HG03097 (cell line): Measurements from ENCODE around the gene ARSA.
"Not testable (repeated sequence)": the region's sequence is repeated elsewhere in the genome, so short reads cannot be mapped to it uniquely, and the experiment has no call there.

Experiments
- ATAC-seq: cut with Tn5 transposase; IDR thresholded peaks from one replicate; pipeline ENCODE4 v1.9.1; 2021; ENCODE audit not compliant: unreplicated experiment, low FRiP score

Gene ARSA

DNA sequence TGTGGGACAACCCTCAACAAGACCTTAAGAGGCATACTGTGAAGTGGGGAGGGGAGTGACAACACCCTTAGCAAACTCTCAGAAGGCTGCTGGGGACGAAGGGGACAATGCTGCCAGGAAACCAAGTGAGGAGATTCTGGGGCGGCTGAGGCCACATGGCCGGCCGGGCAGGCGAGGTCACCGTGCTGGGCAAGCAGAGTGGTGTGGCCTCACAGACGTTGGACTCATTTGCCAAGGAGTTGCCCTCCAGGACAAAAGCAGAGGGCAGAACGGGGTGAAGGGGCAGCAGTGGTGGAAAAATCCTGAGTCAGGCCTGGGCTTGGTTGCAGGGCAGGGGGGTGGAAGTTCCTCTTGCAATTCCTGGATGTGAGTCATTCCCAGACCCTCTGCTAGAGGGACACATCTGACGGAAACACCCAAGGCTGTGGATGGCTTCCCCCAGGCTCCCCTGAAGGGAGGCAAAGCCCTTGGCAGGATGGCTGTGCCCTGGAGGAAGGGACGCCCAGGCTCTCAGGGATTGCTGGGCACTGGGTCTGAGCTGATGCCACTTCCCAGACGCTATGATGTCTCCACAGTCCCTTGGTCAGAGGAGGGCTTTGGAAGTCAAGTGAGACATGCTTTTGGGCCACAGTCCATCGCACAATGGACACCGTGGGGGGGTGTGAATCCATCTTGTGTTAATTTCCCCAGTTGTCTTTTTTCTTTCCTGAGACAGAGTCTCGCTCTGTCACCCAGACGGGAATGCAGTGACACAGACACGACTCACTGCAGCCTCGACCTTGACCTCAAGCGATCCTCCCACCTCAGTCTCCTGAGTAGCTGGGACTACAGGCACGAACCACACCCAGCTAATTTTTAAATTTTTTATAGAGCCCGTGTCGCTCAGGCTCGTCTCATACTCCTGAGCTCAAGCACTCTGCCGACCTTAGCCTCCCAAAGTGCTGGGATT lies 28.4 kb upstream of the ARSA start:
- no peak for ATAC-seq

DNA sequence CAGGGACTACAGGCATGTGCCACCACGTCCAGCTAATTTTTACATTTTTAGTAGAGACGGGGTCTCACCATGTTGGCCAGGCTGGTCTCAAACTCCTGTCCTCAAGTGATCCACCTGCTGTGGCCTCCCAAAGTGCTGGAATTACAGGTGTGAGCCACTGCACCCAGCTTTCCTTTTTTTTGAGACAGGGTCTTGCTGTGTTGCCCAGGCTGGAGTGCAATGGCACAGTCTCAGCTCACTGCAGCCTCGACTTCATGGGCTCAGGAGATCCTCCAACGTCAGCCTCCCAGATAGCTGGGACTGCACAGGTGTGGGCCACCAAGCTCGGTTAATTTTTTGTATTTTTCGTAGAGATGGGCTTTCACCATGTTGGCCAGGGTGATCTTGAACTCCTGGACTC lies 26.7 kb upstream of the ARSA start:
- not testable (repeated sequence) for ATAC-seq

DNA sequence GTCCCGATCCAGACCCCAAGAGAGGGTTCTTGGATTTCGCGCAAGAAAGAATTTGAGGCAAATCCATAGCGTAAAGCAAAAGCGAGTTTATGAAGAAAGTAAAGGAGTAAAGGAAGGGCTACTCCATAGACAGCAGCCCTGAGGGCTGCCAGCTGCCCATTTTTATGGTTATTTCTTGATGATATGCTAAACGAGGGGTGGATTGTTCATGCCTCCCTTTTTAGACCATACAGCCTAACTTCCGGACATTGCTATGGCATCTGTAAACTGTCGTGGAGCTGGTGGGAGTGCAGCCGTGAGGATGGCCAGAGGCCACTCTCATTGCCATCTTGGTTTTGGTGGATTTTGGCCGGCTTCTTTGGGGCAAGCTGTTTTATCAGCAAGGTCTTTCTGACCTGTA lies 25.3 kb upstream of the ARSA start:
- no peak for ATAC-seq

- not testable (repeated sequence) for ATAC-seq
Observed at GRCh38 chr22:50643821-50644101, 15.8 kb upstream of the ARSA start.

- ATAC-seq: not testable (repeated sequence)
Observed at GRCh38 chr22:50643021-50643820, 15.3 kb upstream of the ARSA start.

DNA sequence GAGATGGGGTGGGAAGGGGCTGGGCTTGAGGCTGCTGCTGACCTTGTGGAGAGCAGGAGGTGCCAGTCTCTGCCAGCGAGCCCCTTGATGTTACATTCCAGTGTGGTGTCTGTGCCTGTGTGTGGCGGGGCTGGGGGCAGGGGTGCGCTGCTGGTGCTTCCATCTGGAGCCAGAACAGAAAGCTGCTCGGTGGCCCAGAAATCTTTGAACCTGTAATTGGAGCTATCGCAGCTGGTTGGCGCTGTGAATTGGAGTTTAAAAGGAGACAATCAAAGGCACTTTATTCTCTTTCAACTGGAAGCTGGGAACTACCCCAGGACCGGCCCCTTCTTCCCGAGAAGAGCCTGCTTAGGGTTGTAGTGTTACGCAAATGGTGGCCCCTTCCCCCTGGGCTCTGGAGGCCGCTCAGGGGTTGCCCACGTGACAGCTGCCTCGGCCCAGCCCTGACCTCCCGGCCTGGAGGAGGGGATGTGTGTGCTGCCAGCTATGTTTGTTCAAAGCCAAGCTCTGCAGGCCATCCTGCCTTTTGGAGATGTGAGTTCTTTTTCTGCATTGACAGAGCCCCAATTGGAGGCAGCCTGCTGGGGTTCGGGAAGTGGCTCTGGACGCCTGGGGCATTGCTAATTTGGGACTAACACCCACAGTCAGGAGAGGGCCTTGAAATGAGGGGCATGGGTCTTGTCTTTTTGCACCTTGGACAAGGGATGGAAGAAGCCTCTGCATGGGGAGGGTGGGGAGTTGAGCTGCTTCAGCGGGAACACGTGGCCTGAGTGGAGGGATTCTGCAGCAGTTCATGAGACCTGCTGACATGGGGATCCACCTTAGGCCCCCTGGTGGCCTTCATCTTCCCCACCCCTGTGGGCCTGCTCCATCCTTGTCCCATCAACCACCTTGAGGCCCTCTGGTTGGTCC lies 14.0 kb upstream of the ARSA start:
- no peak for ATAC-seq

DNA sequence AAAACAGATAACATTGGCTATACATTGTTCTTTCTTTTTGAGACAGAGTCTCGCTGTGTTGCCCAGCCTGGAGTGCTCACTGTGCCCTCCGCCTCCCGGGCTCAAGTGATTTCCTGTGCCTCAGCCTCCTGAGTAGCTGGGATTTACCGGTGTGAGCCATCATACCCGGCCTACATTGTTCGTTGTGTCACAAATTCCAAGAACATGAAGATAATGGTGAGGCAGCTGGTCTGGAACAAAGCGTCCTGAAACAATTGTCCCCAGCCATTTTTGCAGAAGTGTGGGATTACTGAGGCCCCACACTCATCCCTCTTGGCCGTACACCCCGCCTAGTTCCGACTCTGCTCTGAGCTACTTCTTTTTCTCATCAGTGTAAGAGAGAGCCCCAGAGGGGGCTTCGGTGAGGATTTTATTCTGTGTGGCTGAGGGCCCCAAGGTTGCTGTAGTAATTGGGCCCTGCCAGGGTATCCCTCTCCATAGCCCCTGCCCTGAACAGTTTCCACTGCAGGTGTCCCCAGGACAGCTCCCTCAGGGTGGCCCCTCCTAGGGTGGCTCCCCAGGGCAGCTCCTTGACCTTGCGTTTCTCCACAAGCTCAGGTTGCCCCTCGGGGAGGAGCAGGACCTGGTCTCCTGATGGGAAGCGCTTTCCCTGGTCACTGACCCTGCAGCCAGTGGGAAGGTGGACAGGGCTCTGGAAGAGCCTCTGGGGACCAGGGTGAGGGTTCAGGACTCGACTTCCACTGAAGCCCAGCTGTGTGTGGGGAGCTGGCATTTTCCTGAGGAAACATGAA lies 13.1 kb upstream of the ARSA start:
- no peak for ATAC-seq

DNA sequence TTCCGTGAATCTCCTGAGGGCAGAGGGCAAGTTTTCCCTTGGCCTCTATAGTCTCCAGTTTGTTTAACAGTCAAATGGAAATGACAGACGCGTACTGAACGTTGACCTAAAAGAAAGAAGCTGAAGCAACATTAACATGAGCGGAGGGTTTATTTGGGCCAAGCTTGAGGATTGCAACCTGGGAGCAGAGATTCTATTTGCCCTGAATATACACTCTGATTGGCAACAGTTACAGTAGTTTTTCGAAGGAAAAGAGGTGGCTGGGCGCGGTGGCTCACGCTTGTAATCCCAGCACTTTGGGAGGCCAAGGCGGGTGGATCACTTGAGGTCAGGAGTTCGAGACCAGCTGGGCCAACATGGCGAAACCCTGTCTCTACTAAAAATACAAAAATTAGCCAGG lies 12.3 kb upstream of the ARSA start:
- not testable (repeated sequence) for ATAC-seq

GRCh38 chr22:50635591-50635990 lies 7.6 kb upstream of the ARSA start:
- ATAC-seq: no peak

DNA sequence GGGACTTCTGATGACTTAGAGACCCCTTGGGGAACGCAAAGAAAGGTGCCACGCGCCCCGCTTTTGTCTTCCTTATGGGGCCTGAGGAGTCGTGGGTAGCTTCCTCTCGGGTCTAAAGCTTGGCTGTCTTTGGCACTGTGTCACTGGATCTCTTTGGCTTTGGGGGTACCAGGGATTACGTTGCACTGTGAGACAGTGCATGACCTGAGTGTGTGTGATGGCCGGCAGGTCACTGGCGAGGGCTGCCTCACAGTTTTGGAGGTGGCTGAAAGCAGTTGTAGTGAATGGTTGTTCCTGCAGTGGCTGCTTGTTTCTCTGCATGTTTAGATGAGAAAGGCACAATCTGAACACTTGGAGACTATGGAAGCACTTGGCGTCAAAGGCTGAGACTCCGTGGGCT lies 5.8 kb upstream of the ARSA start:
- ATAC-seq: no peak

- no peak for ATAC-seq
Observed at GRCh38 chr22:50633086-50633485, 5.1 kb upstream of the ARSA start.

- no peak for ATAC-seq
Observed at GRCh38 chr22:50630376-50630775, 2.4 kb upstream of the ARSA start.

DNA sequence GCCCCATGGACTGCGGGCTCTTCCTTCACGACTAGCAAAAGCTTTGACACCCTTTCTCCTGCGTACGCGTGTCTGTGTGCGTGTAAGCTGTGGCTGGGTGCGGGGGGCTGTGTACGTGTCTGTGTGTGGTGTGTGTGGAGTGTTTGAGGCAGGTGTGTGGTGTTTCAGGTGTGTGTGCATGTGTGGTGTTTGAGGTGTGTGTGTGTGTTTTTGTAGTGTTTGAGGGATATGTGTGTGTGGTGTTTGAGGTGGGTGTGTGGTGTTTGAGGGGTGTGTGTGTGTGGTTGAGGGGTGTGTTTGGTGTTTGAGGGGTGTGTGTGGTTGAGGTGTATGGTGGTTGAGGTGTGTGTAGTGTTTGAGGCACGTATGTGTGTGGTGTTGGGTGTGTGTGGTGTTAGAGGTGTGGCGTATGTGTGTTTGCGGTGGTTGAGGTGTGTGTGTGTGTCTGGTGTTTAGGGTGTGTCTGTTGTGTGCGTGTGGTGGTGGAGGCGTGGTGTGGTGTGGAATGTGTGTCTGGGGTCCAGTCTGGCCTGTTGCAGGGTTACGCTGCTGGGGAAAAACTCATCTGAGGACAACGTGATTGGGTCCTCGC lies 687 bp upstream of the ARSA start:
- ATAC-seq: no peak

- no peak for ATAC-seq
Observed at GRCh38 chr22:50626850-50627641, 906 bp downstream of the ARSA start.

- ATAC-seq: no peak
Observed at GRCh38 chr22:50626314-50626849, 1.6 kb downstream of the ARSA start.

- no peak for ATAC-seq
Observed at GRCh38 chr22:50625568-50626313, 2.2 kb downstream of the ARSA start.

DNA sequence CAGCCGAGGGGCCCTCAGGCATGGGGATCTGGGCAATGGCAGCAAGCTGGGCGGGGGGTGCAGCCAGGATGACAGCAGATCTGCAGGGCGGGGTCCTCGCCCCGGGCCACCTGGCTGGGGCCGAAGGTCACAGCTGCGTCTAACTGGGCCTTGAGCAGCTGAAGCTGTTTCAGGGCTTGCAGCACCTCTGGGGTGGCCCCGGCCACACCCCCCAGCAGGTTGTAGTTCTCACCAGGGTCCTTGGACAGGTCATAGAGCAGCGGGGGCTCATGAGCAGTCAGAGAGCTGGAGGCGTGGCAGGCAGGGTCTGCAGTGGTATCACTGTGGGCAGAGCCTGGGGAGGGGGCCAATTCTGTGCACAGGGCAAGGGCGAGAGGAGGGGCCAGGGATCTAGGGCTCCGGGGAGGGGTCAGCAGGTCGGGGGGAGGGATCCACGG lies 2.8 kb downstream of the ARSA start:
- ATAC-seq: no peak
